ENCODE measurements around the gene IL17RE. TPM values are rescaled to one million over a fixed set of nuclear protein-coding genes. Genes with fewer than 3 reads are reported as not detected.
"Not testable (repeated sequence)": the region's sequence is repeated elsewhere in the genome, so short reads cannot be mapped to it uniquely, and the experiment has no call there.

IL17RE gene
- total and polyA plus RNA-seq, 7 donors = 0.07 to 1.1 (median 0.75) TPM

- H3K27ac ChIP-seq = no peak overlapping the region
- ATAC-seq (no peak), DNase-seq (no peak)
- intact Hi-C loops (cut with DNase I) = no loop called here
- no peak overlapping the region for H3K4me3 ChIP-seq
- TF ChIP-seq, protein P1, sequence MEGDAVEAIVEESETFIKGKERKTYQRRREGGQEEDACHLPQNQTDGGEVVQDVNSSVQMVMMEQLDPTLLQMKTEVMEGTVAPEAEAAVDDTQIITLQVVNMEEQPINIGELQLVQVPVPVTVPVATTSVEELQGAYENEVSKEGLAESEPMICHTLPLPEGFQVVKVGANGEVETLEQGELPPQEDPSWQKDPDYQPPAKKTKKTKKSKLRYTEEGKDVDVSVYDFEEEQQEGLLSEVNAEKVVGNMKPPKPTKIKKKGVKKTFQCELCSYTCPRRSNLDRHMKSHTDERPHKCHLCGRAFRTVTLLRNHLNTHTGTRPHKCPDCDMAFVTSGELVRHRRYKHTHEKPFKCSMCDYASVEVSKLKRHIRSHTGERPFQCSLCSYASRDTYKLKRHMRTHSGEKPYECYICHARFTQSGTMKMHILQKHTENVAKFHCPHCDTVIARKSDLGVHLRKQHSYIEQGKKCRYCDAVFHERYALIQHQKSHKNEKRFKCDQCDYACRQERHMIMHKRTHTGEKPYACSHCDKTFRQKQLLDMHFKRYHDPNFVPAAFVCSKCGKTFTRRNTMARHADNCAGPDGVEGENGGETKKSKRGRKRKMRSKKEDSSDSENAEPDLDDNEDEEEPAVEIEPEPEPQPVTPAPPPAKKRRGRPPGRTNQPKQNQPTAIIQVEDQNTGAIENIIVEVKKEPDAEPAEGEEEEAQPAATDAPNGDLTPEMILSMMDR (IDR thresholded peaks at IDR 0.05) = no peak
- no peaks in the 10 kb centered on the region for H3K4me1 ChIP-seq
- no peaks in the 10 kb centered on the region for H3K9me3 ChIP-seq
- no peaks in the 10 kb centered on the region for H3K36me3 ChIP-seq (ENCODE audit: insufficient read depth in 1 of 2, low read depth in 1 of 2)
- H3K27me3 ChIP-seq (ENCODE audit: insufficient read depth in 3 of 3, low read length in 2 of 3) = no peaks in the 10 kb centered on the region
Measured at GRCh38 chr3:9875448-9875847, 27.2 kb upstream of the IL17RE start.

DNA sequence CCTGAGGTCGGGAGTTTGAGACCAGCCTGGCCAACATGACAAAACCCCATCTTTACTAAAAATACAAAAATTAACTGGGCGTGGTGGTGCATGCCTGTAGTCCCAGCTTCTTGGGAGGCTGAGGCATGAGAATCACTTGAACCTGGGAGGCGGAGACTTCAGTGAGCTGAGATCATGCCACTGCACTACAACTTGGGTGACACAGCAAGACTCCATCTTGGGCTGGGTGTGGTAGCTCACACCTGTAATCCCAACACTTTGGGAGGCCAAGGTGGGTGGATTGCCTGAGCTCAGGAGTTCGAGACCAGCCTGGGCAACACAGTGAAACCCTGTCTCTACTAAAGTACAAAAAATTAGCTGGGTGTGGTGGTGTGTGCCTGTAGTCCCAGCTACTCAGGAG, 26.4 kb upstream of the IL17RE start:
- H3K9me3 ChIP-seq; H3K4me1 ChIP-seq; intact Hi-C loops (cut with DNase I); H3K27me3 ChIP-seq (ENCODE audit: insufficient read depth in 3 of 3, low read length in 2 of 3); H3K27ac ChIP-seq; H3K36me3 ChIP-seq (ENCODE audit: insufficient read depth in 1 of 2, low read depth in 1 of 2); DNase-seq; H3K4me3 ChIP-seq; ATAC-seq: not testable (repeated sequence)
- 85 to 89% (median 86%) methylated on average over 4 of the region's 4 CpGs for WGBS, 3 donors

DNA sequence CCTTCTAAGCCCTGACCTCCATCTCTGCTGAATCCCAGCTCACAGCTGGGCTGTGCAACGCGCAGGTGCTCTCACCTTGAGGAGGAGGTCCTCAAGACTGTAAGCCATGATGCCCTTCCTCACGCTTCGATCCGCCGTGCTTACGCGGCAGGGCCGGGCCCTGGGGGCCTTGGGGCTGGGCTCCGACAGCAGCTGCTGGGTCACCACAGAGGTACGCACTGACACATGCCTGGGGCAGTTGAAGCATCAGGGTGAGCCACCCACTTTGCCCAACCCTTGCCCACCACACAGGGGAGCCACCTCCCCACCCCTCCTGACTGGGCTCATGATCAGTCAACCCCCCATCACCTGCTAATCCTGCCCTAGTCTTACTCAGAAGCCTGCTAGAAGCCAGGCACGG, 25.7 kb upstream of the IL17RE start:
- Histone ChIP-seq H3K36me3 (ENCODE audit: insufficient read depth in 1 of 2, low read depth in 1 of 2) (no peaks in the 10 kb centered on the region), H3K4me1 (no peaks in the 10 kb centered on the region), H3K4me3 (no peak overlapping the region), H3K9me3 (no peaks in the 10 kb centered on the region), H3K27me3 (ENCODE audit: insufficient read depth in 3 of 3, low read length in 2 of 3) (no peaks in the 10 kb centered on the region), H3K27ac (no peak overlapping the region)
- DNase-seq (no peak), ATAC-seq (peak in 1 of 4 donors; percentile 40)
- TF ChIP-seq, protein P1 (IDR thresholded peaks at IDR 0.05) = no peak
- intact Hi-C loops (cut with DNase I) = no loop called here
- 88 to 92% (median 90%) methylated on average over 11 to 12 of the region's 12 CpGs for WGBS, 3 donors

DNA sequence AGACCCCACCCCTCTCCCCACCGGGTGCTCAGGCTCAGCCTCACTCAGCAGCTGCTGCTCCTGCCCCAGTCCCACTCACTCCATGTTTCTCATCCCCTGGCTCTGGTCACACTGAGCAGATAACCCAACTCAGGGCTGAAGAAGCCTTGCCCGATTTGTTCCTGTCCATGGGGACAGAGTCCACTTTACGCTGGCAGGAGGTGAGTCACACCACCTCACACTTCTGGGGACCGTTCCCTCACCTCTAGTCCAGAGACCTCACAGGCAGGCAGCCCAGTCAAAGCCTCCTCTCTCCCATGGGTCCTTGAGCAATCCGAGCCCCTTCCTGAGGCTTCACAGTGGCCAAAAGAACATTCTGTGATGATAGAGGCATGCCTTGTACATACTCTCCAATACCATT, 23.9 kb upstream of the IL17RE start:
- 60 to 65% (median 60%) methylated on average over 5 of the region's 5 CpGs for WGBS, 3 donors
- ATAC-seq (peak in 3 of 4 donors; percentile 13 to 30 (median 24)), DNase-seq (no peak)
- H3K36me3 ChIP-seq (ENCODE audit: insufficient read depth in 1 of 2, low read depth in 1 of 2) = no peaks in the 10 kb centered on the region
- H3K4me3 ChIP-seq = no peak overlapping the region
- TF ChIP-seq, protein P1 (IDR thresholded peaks at IDR 0.05) = no peak
- no peaks in the 10 kb centered on the region for H3K27me3 ChIP-seq (ENCODE audit: insufficient read depth in 3 of 3, low read length in 2 of 3)
- H3K27ac ChIP-seq = no peak overlapping the region
- no peaks in the 10 kb centered on the region for H3K4me1 ChIP-seq
- intact Hi-C loops (cut with DNase I) = no loop called here
- no peaks in the 10 kb centered on the region for H3K9me3 ChIP-seq

DNA sequence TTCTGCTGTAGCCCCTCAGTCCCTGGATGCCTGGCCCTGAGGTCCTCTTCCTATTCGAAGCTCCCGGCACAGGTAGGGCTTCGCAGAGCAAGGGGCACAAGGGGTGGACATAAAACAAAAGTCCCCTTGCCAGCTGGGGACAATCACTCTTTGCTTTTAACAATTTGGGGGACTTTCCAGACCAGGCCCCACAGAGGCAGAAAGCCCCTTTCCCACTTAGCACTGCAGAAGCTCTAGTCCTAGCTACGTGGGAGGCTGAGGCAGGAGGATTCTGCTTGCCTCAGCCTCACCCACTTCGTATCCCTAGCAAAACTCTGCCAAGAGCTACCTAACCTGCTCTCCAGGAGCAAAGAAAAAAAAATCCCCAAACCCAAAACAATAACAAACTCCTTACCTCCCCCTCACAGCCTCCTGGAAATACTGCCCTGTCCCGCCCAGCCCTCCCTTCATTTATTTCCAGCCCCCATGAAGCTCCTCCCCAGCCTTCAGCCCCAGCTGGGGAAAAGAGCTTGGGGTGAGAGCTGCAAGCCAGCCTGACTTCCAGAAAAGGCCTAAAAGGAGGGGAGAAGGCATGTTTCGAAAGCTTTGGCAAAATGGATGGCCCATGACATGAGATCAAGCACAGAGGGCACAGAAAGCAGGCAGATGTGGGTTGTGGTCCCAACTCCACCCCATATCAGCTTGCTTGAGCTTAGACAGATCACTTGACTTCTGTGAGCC, 22.7 kb upstream of the IL17RE start, which contains the start of gene CIDEC:
TSS of gene CIDEC (minus strand) at position 424 of the 720 bp plus-strand sequence. CDS start 1,767 bp downstream, outside the sequence.
- TF ChIP-seq, protein P1 (IDR thresholded peaks at IDR 0.05) = no peak
- intact Hi-C loops (cut with DNase I) = no loop called here
- DNase-seq (no peak), ATAC-seq (no peak)
- Histone ChIP-seq H3K9me3 (no peaks in the 10 kb centered on the region), H3K27ac (no peak within 1 kb of the TSS), H3K36me3 (ENCODE audit: insufficient read depth in 1 of 2, low read depth in 1 of 2) (no peaks in the 10 kb centered on the region), H3K4me3 (no peak within 1 kb of the TSS), H3K4me1 (no peaks in the 10 kb centered on the region), H3K27me3 (ENCODE audit: insufficient read depth in 3 of 3, low read length in 2 of 3) (no peaks in the 10 kb centered on the region)
- 83 to 87% (median 83%) methylated on average over 7 of the region's 7 CpGs for WGBS, 3 donors

All from psoas muscle (tissue), 8 donors.